Measurements from ENCODE around the gene PARD6G.

Gene PARD6G

DNA sequence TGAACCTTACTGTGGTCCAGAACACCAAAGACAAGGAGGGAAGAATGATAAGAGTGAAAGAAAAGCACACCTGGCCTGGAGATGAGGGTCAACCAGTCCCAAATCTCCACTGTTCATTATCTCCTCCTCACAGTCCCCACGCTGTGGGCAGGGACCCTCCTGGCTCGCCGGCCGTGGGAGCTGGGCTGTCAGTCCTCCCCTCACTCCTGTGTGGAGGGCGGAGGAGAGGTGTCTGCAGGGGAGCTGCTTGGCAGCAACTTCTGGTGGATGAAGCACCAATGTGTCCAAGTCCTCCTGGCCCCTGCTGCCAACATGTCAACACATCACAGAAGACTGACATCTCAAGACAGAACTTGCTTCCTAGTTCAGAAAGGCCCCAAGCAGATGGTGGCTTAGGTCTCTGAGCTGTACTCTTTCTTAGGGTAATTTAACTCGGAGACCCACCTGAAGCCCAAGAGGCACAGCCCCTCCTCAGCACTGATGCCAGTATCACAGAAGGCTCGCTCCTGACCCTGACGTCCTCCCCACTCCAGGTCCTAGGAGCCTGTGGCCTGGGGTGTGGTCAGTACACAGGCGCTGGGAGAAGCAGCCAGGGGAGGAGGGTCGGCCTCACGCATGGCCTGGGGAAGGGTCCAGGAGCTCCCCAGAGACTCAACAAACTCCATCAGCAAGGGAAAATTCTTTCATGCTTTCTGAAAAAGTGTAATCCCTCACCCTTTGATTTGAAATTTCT lies 54.5 kb downstream of the PARD6G start:
- H3K27ac ChIP-seq = no peak overlapping the region
- TF ChIP-seq CTCF (conservative IDR thresholded peaks at IDR 0.05) (no peak), ZFX (IDR thresholded peaks at IDR 0.05) (no peak)

- no peak overlapping the region for H3K27ac ChIP-seq
- TF ChIP-seq CTCF (conservative IDR thresholded peaks at IDR 0.05) = no peak
- no peak for TF ChIP-seq ZFX (IDR thresholded peaks at IDR 0.05)
These were observed 55.2 kb downstream of the PARD6G start for GRCh38 chr18:80191907-80192652.

- H3K27ac ChIP-seq = no peak overlapping the region
- TF ChIP-seq CTCF (conservative IDR thresholded peaks at IDR 0.05) (no peak), ZFX (IDR thresholded peaks at IDR 0.05) (no peak)
These were observed 56.0 kb downstream of the PARD6G start for GRCh38 chr18:80191264-80191663.

DNA sequence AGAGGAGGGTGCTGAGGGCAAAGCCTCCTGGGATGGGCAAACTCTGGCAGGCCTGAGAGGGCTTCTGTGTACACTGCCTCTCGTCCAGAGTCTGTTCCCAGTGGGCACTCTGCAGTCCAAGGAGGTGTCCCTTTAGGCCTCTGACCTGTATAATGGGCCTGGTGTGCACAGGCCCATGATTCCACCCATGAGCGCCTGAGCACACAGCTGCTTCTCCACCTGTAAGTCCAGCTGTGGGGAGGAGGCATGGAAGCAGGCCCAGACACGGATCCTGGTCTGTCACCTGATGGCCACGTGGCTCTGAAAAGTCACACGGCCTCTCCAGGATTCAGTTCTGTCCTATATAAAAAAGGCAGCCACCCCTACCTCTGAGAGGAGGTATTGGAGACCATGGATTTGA lies 57.0 kb downstream of the PARD6G start:
- TF ChIP-seq CTCF (conservative IDR thresholded peaks at IDR 0.05) (no peak), ZFX (IDR thresholded peaks at IDR 0.05) (no peak)
- no peak overlapping the region for H3K27ac ChIP-seq

GRCh38 chr18:80189531-80189865 lies 57.8 kb downstream of the PARD6G start:
- TF ChIP-seq CTCF (conservative IDR thresholded peaks at IDR 0.05) (no peak), ZFX (IDR thresholded peaks at IDR 0.05) (no peak)
- no peak overlapping the region for H3K27ac ChIP-seq

GRCh38 chr18:80188643-80189530 lies 58.4 kb downstream of the PARD6G start:
- H3K27ac ChIP-seq = no peak overlapping the region
- TF ChIP-seq ZFX (IDR thresholded peaks at IDR 0.05) = no peak
- TF ChIP-seq CTCF (conservative IDR thresholded peaks at IDR 0.05) = no peak
